Suprapubic skin (tissue), 4 donors: ENCODE data around the gene NCK1.

ENCODE experiments used
- CTCF ChIP-seq, 2 donors: fragments of 200-600 bp in 1 of 2; fragments of 450-650 bp in 1 of 2; sonication (generic) in 1 of 2; IDR thresholded peaks; one replicate each; pipeline ENCODE4 v1.5.1; 2016 to 2019; ENCODE audit warnings: antibody characterized with exemption in 2 of 2, mild to moderate bottlenecking in 1 of 2, moderate library complexity in 1 of 2
- EP300 ChIP-seq: sonication (generic); formaldehyde crosslinking; IDR thresholded peaks from one replicate; pipeline ENCODE4 v1.6.1; 2017; ENCODE audit warnings: antibody characterized with exemption
- POLR2AphosphoS5 ChIP-seq, 3 donors: sonication (generic); formaldehyde crosslinking; IDR thresholded peaks; one replicate each; pipeline ENCODE4 v1.6.1; 2017; ENCODE audit warnings: antibody characterized with exemption in 3 of 3

- TF ChIP-seq EP300 (no peak), POLR2AphosphoS5 (IDR thresholded peaks at IDR 0.05) (no peak), CTCF (IDR thresholded peaks at IDR 0.05) (no peak)
Observed at GRCh38 chr3:136954251-136954650, 92.2 kb downstream of the NCK1 start.
